AG08396 (cell line): Measurements from ENCODE around the gene IGF2R.
A peak's percentile ranks its signal among the peaks of the same experiment; 100 is the strongest.

Experiments
- DNase-seq: peaks from one replicate; pipeline ENCODE4 v3.0.0; 2012; ENCODE audit warnings: low spot score, mixed read lengths

IGF2R gene

DNA sequence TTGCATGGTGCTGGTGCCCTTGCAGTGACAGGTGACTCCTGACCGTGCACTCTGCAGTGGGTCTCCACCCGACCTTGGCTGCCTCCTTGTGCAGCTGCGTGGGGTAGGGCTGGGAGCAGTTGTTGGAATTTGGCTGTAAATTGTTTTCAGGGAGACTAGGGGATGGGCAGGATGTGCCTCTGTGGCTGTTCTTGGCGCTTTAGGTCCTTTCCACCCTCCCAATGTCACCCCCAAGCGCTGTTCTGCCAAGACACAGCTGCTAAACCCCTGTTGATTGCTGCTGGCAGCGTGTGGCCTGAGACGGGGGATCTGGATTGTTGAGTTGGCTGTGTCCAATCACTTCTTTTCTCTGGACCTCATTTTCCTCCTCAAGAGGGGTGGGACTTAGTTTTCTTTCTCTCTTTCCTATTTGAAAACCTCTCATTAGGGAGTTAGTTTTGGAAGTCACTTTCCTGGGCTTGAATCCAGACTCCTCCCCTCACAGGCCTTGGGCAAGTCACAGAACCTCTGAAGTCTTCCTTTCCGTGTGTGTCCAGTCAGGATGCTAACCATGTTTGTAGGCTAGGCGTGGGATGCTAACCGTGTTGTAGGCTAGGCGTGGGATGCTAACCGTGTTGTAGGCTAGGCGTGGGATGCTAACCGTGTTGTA lies 8.5 kb downstream of the IGF2R start:
- DNase-seq: peak; percentile 60

DNA sequence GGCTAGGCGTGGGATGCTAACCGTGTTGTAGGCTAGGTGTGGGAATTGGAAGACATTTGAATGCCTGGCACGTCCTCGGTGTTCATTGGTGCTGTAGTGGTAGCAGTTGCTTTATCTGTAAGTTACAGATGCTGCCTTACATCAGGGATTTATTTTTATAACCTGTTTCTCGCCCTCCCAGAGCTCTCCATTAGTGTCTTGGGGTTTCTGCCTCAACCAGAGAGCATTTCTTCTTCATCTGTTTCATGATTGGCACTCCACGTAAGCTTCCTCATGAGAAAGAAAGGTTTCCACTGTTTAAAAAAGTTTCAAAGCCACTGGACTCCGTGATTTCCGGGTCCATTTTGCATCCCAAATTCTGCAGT lies 9.0 kb downstream of the IGF2R start:
- DNase-seq: no peak

DNA sequence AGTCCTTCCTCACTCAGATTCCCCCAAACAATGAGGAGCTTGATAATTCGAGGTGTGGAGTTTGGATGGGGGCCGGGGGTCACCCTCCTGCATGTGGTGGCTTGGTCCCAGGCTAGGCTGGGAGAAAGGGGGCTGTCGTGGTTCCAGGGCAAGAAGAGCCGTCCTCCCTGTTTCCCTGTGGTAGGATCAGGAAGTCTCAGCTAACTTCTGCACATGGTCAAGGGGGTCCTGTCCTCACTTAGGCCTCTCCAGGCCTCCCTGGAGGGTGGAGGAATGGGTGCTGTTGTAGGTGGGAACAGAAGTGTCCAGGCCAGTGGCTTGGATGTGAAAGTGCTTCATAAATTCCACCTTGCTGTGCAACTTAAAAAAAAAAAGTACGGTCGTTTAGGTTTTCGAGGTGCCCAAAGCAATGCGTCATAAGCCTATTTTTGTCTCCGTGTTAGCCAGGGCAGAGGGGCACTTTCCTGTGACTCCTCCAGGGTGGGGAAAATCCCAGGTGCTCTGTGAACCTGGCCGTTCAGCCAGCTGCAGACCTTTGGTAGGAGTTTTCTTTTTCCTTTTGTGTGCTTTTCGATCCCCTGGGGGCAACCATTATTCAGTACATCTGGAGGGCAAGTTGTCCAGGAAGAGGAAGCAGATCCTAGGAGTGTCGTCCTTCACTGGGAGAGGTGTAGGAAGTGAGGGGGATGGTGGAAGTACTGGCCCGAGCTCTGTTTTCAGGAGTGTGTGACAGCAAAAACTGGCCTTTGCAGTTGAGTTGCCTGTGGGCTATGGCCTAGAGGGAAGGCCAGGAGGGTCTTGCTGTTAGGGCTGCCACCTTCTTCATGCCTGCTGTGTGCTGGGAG lies 9.6 kb downstream of the IGF2R start:
- no peak for DNase-seq

DNA sequence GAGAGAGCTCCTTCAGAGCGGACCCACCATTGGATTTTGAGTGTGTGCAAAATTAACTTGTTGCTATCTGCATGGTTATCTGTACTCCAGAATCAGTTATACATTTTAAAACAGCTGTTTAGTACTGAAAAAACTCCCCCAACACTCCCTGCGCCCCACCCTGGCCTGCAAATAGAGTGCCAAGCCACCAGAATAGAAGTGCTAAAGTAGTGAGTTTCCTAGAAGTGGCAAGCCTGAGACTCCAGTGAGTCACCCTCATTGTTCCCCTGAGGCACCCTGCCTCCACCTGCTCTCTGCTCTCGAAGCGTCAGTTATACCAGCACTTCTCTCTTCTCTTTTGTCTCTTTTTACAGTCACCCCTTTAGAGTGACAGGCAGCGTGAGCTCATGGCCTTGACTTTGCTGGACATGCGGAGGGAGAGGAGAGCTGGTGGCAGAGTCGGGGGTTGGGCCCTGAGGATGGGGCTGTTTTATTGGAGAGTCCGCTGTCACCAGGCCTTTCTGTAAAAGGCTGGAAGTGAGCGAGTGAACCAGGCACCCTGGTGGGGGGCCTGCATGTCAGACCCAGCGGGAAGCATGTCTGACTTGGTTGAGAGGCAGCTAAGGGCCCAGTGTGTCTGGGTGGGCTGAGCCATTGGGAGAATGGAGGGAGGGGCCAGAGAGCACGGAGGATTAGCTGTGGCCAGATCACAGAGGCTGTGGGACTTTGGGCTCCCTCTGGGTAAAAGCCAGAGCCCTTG lies 10.4 kb downstream of the IGF2R start:
- DNase-seq: no peak

GRCh38 chr6:159980474-159980873 lies 11.6 kb downstream of the IGF2R start:
- DNase-seq: no peak

GRCh38 chr6:159981071-159981402 lies 12.2 kb downstream of the IGF2R start:
- no peak for DNase-seq

- peak; percentile 55 for DNase-seq
These were observed 12.7 kb downstream of the IGF2R start for GRCh38 chr6:159981403-159982245.

- no peak for DNase-seq
These were observed 14.0 kb downstream of the IGF2R start for GRCh38 chr6:159982731-159983506.

DNA sequence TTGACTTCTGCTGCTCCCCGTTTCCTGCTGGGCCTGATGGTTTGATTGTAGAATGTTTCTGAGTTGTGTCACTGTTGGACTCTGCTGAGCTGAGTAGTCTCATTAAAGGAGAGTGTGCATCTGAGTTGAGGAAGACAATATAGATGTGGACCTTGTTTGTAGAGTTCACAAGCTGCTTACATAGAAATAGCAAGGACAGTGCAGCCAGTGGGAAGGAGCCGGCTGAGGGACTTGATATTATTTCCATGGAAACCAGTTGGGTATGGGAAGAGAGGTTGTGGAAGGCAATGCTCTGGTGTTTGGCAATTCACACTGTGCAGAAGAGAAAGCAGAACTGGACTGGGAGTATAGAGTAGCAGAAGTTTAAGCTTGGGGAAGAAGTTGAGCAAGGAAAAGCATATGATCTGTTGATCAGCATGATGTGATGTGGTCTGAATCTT lies 14.8 kb downstream of the IGF2R start:
- no peak for DNase-seq

GRCh38 chr6:159984268-159984786 lies 15.4 kb downstream of the IGF2R start:
- DNase-seq: no peak

DNA sequence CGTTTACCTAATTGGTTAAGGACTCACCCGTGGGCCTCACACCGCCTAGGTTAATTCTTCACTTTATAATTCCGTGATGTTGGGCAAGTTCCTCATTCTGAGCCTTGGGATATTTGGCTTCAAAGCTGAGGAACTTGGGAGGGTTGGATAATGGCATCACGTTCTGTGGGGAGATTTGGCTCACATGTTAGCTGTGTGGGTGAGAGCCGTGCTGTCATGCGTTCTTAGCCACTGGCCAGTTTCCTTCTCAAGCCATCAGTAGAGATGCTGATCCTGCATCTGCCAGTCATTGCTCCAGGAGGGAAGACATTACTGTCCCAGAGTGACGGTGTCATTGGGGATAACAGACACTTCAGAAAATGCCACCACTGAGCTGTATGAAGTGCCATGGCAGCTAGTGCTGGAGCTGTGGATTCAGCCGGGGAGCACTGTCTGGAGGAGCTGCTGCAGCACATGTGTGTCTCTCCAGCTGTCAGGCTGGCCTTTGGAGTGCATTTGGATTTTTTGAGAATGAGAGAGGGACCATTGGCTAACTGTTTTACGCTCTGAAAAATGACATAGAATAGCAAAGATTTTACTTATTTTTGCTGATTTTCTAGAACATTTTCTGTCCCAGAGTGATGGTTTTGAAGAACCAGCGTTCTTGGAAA lies 16.5 kb downstream of the IGF2R start:
- DNase-seq: no peak

GRCh38 chr6:159988983-159989454 lies 20.1 kb downstream of the IGF2R start:
- no peak for DNase-seq

DNA sequence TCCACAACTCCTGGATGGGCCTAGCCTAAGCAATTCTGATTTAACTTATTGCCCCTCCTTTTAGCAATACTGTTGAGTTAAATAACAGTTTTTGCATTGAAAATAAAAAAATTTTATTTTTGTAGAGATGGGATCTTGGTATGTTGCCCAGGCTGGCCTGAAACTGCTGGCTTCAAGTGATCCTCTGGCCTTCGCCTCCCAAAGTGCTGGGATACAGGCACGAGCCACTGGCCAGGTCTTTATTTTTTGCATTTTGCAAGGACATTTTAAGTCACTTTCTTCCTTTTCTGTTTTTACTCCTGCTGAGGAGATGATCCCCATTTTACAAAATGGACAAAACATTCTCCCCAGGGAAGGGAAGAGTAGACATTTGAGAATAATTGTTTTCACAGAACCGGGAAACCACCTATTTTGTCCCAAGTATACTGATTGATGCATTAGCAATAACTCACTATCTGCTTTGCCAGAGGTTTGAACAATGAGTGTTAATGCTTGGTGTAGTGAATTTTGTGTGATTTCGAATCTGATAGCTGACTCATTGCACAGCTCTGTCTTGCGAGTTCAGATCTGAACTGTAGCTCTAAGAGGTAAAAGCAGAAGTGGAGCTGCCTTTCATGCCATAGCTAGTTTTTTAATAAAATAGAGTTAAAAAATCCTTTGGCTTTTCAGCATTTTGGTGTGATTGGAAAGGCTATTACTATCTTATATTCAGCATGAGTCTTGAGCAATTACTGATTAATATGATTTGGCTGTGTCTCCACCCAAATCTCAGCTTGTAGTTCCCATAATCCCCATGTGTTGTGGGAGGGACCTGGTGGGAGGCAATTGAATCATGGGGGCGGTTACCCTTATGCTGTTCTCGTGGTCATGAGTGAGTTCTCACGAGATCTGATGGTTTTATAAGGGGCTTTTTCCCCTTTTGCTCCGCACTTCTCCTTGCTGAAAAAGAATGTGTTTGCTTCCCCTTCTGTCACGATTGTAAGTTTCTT lies 20.9 kb downstream of the IGF2R start:
- no peak for DNase-seq

DNA sequence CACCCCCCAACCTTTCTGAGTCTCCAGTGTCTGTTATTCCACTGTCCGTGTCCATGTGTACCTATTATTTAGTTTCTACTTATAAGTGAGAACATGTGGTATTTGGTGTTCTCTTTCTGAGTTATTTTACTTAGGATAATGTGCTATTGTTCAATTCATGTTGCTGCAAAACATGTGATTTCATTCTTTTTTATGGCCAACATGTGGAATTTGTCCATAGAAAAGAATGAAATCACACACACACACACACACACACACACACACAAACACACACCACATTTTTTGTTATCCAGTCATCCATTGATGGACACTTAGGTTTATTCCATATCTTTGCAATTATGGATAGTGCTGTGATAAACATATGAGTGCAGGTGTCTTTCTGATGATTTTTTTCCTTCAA lies 23.5 kb downstream of the IGF2R start:
- no peak for DNase-seq

DNA sequence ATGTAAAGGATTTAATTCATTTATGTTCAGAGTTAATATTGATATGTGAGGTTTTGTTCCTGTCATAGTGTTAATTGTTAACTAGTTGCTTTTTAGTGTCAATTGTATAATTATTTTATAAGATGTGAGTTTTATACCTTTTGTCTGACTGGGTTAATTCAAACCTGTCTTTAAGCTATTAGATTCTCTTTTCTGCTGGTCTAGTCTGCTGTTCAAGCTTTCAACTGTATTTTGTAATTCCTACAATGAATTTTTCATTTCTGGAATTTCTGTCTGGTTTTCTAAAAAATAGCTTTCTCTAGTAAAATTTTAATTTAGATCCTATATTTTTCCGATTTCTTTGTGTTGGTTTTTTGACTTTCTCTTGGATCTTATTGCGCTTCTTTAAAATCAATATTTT lies 26.5 kb downstream of the IGF2R start:
- no peak for DNase-seq

DNA sequence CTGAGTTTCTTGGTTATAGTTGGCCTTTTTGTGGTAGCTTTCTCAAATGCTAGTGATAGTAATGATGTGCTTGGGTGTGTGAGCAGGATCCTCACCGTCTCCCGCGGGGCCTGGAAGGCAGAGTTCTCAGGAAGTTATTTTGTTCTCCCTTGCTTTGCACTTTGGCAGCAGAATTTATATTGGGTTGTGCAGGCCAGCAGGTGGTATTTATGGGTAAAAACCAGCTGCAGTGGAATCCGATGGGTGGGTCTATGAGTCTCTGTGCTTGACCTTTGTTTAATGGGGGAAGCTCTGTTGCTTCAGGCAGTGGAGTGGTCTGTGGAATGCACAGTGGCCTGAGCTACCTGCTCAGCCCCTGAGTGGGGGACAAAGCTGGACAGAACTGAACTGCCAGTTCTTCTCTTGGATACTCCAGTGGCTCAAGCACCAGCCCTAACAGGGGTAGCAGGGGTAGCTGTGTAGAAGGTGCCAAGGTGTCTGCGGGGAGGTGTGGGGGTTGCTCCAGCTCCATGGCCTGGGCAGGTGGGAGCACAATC lies 27.3 kb downstream of the IGF2R start:
- DNase-seq: no peak

DNA sequence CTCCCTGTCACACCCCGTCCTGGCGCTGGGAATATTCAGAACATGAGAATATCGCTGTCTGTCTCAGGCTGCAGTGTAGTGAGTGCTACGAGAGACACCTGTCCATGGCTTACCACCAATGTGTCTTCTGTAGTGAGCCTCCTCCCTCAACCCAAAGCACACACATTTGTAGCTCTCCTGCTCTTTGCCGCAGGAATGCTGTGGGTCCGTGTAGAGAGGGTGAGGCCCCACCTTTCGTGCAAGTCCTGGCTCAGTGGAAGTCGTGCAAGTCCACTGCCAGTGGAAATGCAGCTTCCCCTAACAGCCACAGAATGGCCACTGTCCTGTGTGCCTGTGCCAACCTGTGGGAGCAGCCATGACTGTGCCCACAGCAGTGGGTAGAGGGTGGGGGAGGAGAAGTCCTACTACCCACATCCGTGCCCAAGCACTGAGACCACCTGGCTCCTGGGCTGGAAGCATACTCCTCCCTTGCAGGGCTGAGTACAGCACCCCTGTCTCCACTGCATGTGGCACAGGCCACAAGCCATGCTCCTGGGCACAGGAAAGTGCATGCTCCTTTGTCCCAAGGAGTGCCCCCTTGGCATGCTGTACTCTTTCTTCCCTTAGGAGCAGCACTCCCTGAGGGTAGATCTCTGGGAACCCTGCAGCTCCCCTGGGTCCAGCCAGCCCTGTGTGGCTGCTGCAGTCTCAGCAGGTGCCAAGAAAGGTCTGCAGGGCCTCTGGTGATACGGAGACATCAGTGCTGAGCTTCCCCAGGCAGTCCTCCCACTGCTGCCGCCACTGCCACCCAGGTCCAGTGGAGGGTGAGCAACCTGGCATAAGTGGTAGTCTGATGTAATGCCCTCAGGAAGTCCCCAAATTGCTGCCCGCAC lies 28.0 kb downstream of the IGF2R start:
- DNase-seq: no peak
